AG20443 (cell line): ENCODE results near the gene TKTL2.
"Not testable (repeated sequence)": the region's sequence is repeated elsewhere in the genome, so short reads cannot be mapped to it uniquely, and the experiment has no call there.

Experiments used
- DNase-seq: peaks from one replicate; pipeline ENCODE4 v3.0.0; 2012; ENCODE audit warnings: low spot score, mixed read lengths

Gene TKTL2

GRCh38 chr4:163447023-163447422, 26.5 kb downstream of the TKTL2 start:
- not testable (repeated sequence) for DNase-seq

DNA sequence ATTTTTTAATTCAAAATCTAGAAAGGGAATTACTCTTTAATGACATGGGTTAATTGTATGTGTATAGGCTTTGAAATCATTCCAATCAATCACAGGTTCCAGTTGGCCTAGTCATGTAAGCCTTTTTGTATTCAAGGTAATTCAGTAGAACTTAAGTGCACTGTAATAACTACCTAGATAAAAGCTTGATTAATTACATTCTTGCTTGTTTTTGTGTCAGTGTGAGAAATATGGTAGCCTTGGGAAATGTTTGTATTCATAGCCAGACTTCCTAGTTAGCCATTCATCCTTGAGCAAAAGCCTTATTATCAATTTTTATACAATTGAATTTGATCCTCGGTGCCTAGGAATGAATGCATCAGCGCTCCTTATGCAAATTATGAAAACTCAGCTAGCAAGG, 33.5 kb downstream of the TKTL2 start:
- no peak for DNase-seq
